H9 (cell line): ENCODE data around the gene MGST2. TPM values are rescaled to one million over a fixed set of nuclear protein-coding genes. Genes with fewer than 3 reads are reported as not detected.

Experiments
- DNase-seq: peaks from one replicate; pipeline ENCODE4 v3.0.0-alpha.2; 2017
- H2AFZ ChIP-seq: one replicate; pipeline ENCODE4 v1.6.1; 2013; ENCODE audit warnings: mild to moderate bottlenecking, low read length, control low read depth, moderate library complexity
- H2AK5ac ChIP-seq: 2 replicates; pipeline ENCODE4 v1.6.1; 2013; ENCODE audit warnings: low read length, control low read depth, mixed read lengths; ENCODE audit not compliant: insufficient read length
- H2BK120ac ChIP-seq: one replicate; pipeline ENCODE4 v1.6.1; 2013; ENCODE audit warnings: low read depth, mild to moderate bottlenecking, low read length, control low read depth, inconsistent platforms; ENCODE audit not compliant: poor library complexity, severe bottlenecking
- H2BK12ac ChIP-seq: 2 replicates; pipeline ENCODE4 v1.6.1; 2013; ENCODE audit warnings: low read length, control low read depth, mixed read lengths, low read depth; ENCODE audit not compliant: insufficient read length
- H2BK15ac ChIP-seq: 2 replicates; pipeline ENCODE4 v1.6.1; 2013; ENCODE audit warnings: low read depth, low read length, control low read depth
- H2BK20ac ChIP-seq: one replicate; pipeline ENCODE4 v1.6.1; 2013; ENCODE audit warnings: low read depth, mild to moderate bottlenecking, low read length, control low read depth, inconsistent platforms; ENCODE audit not compliant: poor library complexity, severe bottlenecking
- H2BK5ac ChIP-seq: 2 replicates; pipeline ENCODE4 v1.6.1; 2013; ENCODE audit warnings: low read length, control low read depth, mixed read lengths; ENCODE audit not compliant: insufficient read length
- H3K14ac ChIP-seq: 2 replicates; pipeline ENCODE4 v1.6.1; 2013; ENCODE audit warnings: low read length, control low read depth; ENCODE audit not compliant: insufficient read depth
- H3K18ac ChIP-seq: 2 replicates; pipeline ENCODE4 v1.6.1; 2013; ENCODE audit warnings: low read depth, mild to moderate bottlenecking, mixed read lengths, low read length, control low read depth; ENCODE audit not compliant: insufficient read length
- H3K23ac ChIP-seq: 2 replicates; pipeline ENCODE4 v1.6.1; 2013; ENCODE audit warnings: low read length, control low read depth, mixed read lengths, low read depth; ENCODE audit not compliant: insufficient read length
- H3K23me2 ChIP-seq: 2 replicates; pipeline ENCODE4 v1.6.1; 2013; ENCODE audit warnings: low read depth, mild to moderate bottlenecking, mixed read lengths, low read length, control low read depth; ENCODE audit not compliant: insufficient read length, poor library complexity, severe bottlenecking
- H3K27ac ChIP-seq: 2 replicates; pipeline ENCODE4 v1.5.1; 2013; ENCODE audit warnings: low read length, control low read depth, mixed read lengths, low read depth; ENCODE audit not compliant: insufficient read length
- H3K27me3 ChIP-seq: 2 replicates; pipeline ENCODE4 v1.6.1; 2013; ENCODE audit warnings: low read length, control low read depth, inconsistent platforms; ENCODE audit not compliant: insufficient read depth
- H3K4ac ChIP-seq: 2 replicates; pipeline ENCODE4 v1.6.1; 2013; ENCODE audit warnings: low read depth, mild to moderate bottlenecking, control low read depth, inconsistent platforms, low read length, moderate library complexity
- H3K4me1 ChIP-seq: 2 replicates; pipeline ENCODE4 v1.6.1; 2013; ENCODE audit warnings: low read length, control low read depth, inconsistent platforms; ENCODE audit not compliant: insufficient read depth
- H3K4me2 ChIP-seq: 2 replicates; pipeline ENCODE4 v1.6.1; 2013; ENCODE audit warnings: low read length, control low read depth, mixed read lengths; ENCODE audit not compliant: insufficient read length, insufficient read depth
- H3K56ac ChIP-seq: 2 replicates; pipeline ENCODE4 v1.6.1; 2013; ENCODE audit warnings: low read depth, mild to moderate bottlenecking, mixed read lengths, low read length, control low read depth; ENCODE audit not compliant: insufficient read length
- H3K79me1 ChIP-seq: 2 replicates; pipeline ENCODE4 v1.6.1; 2013; ENCODE audit warnings: low read depth, mild to moderate bottlenecking, moderate library complexity, low read length, control low read depth, inconsistent platforms; ENCODE audit not compliant: insufficient read depth, poor library complexity, severe bottlenecking
- H3K79me2 ChIP-seq: 2 replicates; pipeline ENCODE4 v1.6.1; 2013; ENCODE audit warnings: low read length, control low read depth, inconsistent platforms; ENCODE audit not compliant: insufficient read depth
- H3K9ac ChIP-seq: 2 replicates; pipeline ENCODE4 v1.6.1; 2013; ENCODE audit warnings: low read length, control low read depth, mixed read lengths; ENCODE audit not compliant: insufficient read length; ENCODE audit errors: extremely low read depth
- H3K9me3 ChIP-seq: one replicate; pipeline ENCODE4 v1.6.1; 2013; ENCODE audit warnings: low read depth, low read length, inconsistent platforms; ENCODE audit not compliant: control insufficient read depth
- H3T11ph ChIP-seq: one replicate; pipeline ENCODE4 v1.6.1; 2013; ENCODE audit warnings: mild to moderate bottlenecking, low read length, control low read depth, inconsistent platforms
- H4K20me1 ChIP-seq: one replicate; pipeline ENCODE4 v1.6.1; 2013; ENCODE audit not compliant: control insufficient read depth, insufficient read length, insufficient read depth
- H4K5ac ChIP-seq: 2 replicates; pipeline ENCODE4 v1.6.1; 2013; ENCODE audit warnings: low read depth, mild to moderate bottlenecking, mixed read lengths, low read length, control low read depth; ENCODE audit not compliant: insufficient read length
- H4K8ac ChIP-seq: replicated peaks from 2 replicates; pipeline ENCODE4 v1.6.1; 2013; ENCODE audit warnings: low read length, control low read depth, mixed read lengths, low read depth; ENCODE audit not compliant: insufficient read length
- H4K91ac ChIP-seq: 2 replicates; pipeline ENCODE4 v1.6.1; 2013; ENCODE audit warnings: low read depth, mild to moderate bottlenecking, moderate library complexity, mixed read lengths, low read length, control low read depth; ENCODE audit not compliant: insufficient read length
- H3K27ac Mint-ChIP-seq, 3 experiments: 2 replicates in 2 of 3; 3 replicates in 1 of 3; pipeline ENCODE4 v1.8.0; 2020 to 2021; ENCODE audit warnings: mixed read lengths in 3 of 3, mild to moderate bottlenecking in 1 of 3, moderate library complexity in 1 of 3
- H3K27me3 Mint-ChIP-seq: 2 replicates; pipeline ENCODE4 v1.8.0; 2021; ENCODE audit warnings: low read depth, mild to moderate bottlenecking, moderate library complexity, mixed read lengths
- H3K36me3 Mint-ChIP-seq, 3 experiments: 2 replicates in 2 of 3; 3 replicates in 1 of 3; pipeline ENCODE4 v1.8.0; 2020 to 2021; ENCODE audit warnings: low read depth in 3 of 3, mixed read lengths in 3 of 3; ENCODE audit not compliant: insufficient read depth in 1 of 3
- H3K4me1 Mint-ChIP-seq, 2 experiments: 2 replicates each; pipeline ENCODE4 v1.8.0; 2020; ENCODE audit warnings: mixed read lengths in 2 of 2
- H3K4me3 Mint-ChIP-seq, 2 experiments: 2 replicates in 1 of 2; 3 replicates in 1 of 2; pipeline ENCODE4 v1.8.0; 2020 to 2021; ENCODE audit warnings: mild to moderate bottlenecking in 2 of 2, mixed read lengths in 2 of 2, moderate library complexity in 1 of 2
- H3K9me3 Mint-ChIP-seq, 2 experiments: 2 replicates in 1 of 2; 3 replicates in 1 of 2; pipeline ENCODE4 v1.8.0; 2020; ENCODE audit warnings: mild to moderate bottlenecking in 2 of 2, mixed read lengths in 2 of 2, moderate library complexity in 1 of 2
- CTCF ChIP-seq: fragments of 200-600 bp; sonication (generic); conservative IDR thresholded peaks from 3 replicates; pipeline ENCODE4 v1.8.0; 2021; ENCODE audit warnings: antibody characterized with exemption, mild to moderate bottlenecking
- WGBS: extraction: QIAGEN DNeasy Blood & Tissue Kit; methylation state at CpG from one replicate; pipeline ENCODE4 v1.1.7; 2013; ENCODE audit warnings: missing lambda C conversion rate, low lambda C conversion rate, mixed read lengths; ENCODE audit not compliant: insufficient read length; ENCODE audit errors: extremely low coverage; 5-methylcytosine and 5-hydroxymethylcytosine counted together
- total RNA-seq: library from RNA; stranded (reverse); gene quantifications from 2 replicates; pipeline ENCODE4 v1.2.1, GENCODE V29; 2021

The MGST2 gene
- total RNA-seq, 1 experiment from 2014 or later, result 6.4 TPM

DNA sequence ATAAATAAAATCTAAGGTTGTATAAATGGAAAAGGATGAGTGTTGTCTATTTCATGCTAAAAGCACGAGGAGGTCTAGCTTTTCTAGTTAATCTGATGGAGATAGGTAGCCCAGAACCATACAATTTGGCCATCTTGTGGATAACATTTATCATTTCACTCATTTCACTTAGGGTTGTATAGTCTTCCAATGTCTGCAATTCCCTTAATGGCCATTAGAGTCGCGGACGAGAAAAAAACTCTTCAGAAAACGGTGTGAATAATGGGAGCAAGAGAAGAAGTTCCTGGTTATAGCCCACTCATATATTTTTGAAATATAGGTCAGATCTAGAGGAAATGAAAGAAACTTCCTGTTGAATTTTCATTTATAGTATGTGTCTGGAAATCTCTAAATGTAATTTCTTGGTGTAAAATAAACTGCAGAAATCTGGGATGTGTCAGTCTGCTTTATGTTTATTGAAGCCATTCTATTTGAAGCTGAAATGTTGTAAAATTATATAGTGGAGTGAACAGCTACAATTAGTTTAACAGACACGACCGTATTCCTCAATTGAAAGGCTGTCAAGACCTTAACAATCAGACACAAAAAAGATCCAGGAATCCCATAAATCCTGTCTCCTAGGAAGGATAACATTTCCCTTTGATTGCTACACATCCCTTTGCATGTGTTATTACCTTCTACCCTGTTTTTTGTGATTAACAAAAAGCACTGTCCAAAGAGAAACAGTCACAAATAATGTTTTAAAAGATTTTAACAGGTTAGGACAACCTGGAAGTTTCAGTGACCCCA lies 47.7 kb upstream of the MGST2 start:
- Histone ChIP-seq H2BK20ac (no peak overlapping the region), H2BK5ac (no peak overlapping the region), H2BK15ac (no peak overlapping the region), H3K14ac (no peak overlapping the region), H3K23ac (no peak overlapping the region), H3K27me3 (peaks cover 11% of the 10 kb centered on the region; the same call in 1 of the 2 replicates), H3K23me2 (no peaks in the 10 kb centered on the region), H3T11ph (no peak overlapping the region), H4K20me1 (no peaks in the 10 kb centered on the region), H2AFZ (no peak overlapping the region), H3K9ac (no peak overlapping the region), H2BK12ac (no peak overlapping the region), H3K4me1 (no peaks in the 10 kb centered on the region), H3K18ac (no peak overlapping the region), H3K79me1 (no peaks in the 10 kb centered on the region), H2AK5ac (no peak overlapping the region), H4K91ac (no peak overlapping the region), H4K8ac (no peak overlapping the region), H3K4ac (no peak overlapping the region), H4K5ac (no peak overlapping the region), H3K56ac (no peak overlapping the region), H2BK120ac (no peak overlapping the region), H3K27ac (no peak overlapping the region), H3K9me3 (no peaks in the 10 kb centered on the region), H3K79me2 (no peaks in the 10 kb centered on the region; the same call in 1 of the 2 replicates), H3K4me2 (no peak overlapping the region)
- no CpG with 5 or more reads among the region's 7 CpGs for WGBS
- Mint-ChIP-seq H3K9me3 (no peaks in the 10 kb centered on the region; a peak in 1 of 5 replicates), H3K4me1 (peaks cover 6 to 15% of the 10 kb centered on the region in 2 experiments), H3K4me3 (no peak overlapping the region), H3K27me3 (peaks cover 63% of the 10 kb centered on the region), H3K36me3 (no peaks in the 10 kb centered on the region), H3K27ac (no peak overlapping the region)
- peak; percentile 61 for TF ChIP-seq CTCF
- DNase-seq, result no peak
